Endometrial microvascular endothelial cells (primary cell): ENCODE results near the gene AXIN1. TPM values are rescaled to one million over a fixed set of nuclear protein-coding genes. Genes with fewer than 3 reads are reported as not detected.
"Not testable (repeated sequence)": the region's sequence is repeated elsewhere in the genome, so short reads cannot be mapped to it uniquely, and the experiment has no call there.

Source experiments
- in situ Hi-C: cut with HindIII; loops from 2 replicates; pipeline ENCODE4 v1.10.0; 2017; ENCODE audit warnings: low sequenced_read_pairs, low pct_unique_long_range_greater_than_20kb; ENCODE audit errors: inconsistent ontology term
- total RNA-seq: library from RNA; depleted of rRNA; stranded (reverse); fragments of >200 nt; gene quantifications from one replicate; pipeline ENCODE4 v1.2.3, GENCODE V29; 2015; ENCODE audit errors: inconsistent ontology term

AXIN1 gene
- total RNA-seq, 1 donor from 2014 or later: 16.4 TPM

DNA sequence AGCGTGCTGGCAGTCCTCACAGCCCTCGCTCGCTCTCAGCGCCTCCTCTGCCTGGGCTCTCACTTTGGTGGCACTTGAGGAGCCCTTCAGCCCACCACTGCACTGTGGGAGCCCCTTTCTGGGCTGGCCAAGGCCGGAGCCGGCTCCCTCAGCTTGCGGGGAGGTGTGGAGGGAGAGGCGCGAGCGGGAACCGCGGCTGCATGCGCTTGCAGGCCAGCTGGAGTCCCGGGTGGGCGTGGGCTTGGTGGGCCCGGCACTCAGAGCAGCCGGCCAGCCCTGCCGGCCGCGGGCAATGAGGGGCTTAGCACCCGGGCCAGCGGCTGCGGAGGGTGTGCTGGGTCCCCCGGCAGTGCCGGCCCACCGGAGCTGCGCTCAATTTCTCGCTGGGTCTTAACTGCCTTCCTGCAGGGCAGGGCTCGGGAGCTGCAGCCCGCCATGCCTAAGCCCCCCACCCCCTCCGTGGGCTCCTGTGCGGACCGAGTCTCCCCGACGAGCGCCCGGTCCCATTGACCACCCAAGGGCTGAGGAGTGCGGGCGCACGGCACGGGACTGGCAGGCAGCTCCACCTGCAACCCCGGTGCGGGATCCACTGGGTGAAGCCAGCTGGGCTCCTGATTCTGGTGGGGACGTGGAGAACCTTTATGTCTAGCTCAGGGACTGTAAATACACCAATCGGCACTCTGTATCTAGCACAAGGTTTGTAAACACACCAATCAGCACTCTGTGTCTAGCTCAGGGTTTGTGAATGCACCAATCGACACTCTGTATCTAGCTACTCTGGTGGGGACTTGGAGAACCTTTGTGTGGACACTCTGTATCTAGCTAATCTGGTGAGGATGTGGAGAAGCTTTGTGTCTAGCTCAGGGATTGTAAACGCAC is 11.2 kb downstream of the AXIN1 start:
- in situ Hi-C loops: not testable (repeated sequence)

DNA sequence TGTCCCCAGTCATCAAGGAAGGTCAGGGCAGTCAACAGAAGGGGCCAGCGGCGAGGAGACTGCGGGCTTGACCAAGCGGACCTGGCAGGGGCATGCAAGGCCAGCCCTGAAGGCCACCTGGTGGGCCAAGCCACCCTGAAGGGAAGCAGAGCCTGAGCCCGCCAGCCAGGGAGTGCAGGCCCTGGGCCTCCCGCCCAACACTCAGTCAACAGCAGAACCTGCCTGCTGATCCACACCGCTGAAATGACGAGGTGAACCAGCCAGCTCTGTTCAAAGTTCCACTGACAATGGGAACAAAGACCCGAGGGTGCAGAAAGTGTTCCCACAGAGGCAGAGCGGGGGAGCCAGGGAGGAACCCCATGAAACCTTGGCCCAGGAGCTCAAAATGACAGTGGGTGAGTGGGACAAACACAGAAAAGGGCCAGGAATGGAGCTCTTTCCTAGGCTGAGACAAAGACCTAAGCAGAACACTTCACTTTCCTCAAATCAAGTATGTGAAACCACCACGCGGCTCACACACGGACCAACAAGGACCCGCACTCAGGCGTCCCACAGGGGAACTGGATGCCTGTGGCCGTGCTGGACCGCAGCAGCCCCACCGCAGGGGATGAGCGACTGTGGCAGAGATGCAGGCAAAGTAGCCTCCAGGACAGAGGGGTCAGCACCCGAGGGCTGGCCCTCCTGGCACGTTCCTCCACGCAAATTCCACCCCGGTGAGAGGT is 12.0 kb downstream of the AXIN1 start:
- in situ Hi-C loops: no loop called here

DNA sequence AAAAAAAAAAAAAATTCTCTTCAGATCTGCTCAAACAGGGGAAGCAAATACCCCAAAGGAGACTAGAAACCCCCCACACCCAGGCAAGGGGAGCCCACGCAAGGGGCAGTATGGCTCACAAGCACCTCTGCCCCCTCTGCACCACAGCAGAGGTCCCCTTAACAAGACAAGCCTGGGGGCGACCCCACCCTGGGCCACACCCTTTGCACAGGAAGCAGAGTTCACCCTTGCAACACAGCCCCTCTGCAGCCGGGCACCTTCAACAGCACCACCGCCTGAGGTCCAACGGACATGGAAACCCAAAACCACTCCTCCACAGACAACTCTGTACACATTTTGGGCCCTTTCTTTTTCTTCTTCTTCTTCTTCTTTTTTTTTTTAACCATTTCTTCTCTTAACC is 12.8 kb downstream of the AXIN1 start:
- in situ Hi-C loops: no loop called here

DNA sequence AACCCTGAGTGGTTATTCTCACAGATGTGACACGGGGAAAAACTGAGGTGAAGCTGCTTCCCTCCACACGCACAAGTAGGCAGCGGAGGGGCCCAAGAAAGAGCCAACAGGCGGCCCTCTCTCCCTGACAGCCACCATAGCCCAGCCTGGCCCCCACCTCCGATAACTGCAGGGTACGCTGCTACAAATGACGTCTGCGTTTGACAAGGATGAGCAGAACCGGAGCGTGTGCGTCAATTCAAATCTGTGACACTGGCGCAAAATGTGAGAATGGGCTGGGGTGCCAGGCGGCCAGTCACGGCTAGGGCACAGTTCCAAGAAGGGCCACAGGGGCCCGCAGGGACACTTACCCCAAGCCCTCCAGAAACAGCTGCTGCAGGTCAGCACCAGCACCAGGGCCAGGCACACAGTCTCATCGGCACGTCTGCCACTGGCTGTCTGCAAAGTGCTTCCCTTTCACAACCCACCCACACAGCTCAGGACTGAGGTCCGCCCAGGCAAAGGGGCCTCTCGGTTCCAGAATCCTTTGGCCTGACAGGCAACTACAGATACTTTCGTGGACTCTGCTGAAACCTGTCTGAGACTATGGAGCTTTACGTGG is 14.4 kb downstream of the AXIN1 start:
- in situ Hi-C loops: no loop called here

DNA sequence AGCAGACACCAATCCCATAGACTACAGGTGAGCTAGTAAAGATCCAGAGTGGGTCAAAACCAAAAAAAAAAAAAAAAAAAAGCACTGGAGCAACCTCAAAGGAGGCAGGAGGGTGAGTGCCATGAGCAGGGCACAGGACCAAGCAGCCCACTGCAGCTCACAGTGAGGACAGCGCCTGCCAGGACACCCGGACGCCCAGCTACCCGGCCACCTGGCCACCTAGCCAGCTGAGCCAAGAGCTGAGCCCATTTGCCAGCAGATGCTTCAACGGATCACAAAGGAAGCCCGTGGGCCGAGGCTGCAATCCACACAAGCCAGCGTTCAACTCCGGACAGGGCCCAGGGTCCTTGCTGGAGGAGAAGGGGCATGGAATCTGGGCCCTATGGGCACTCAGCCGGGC is 15.1 kb downstream of the AXIN1 start:
- in situ Hi-C loops: no loop called here

DNA sequence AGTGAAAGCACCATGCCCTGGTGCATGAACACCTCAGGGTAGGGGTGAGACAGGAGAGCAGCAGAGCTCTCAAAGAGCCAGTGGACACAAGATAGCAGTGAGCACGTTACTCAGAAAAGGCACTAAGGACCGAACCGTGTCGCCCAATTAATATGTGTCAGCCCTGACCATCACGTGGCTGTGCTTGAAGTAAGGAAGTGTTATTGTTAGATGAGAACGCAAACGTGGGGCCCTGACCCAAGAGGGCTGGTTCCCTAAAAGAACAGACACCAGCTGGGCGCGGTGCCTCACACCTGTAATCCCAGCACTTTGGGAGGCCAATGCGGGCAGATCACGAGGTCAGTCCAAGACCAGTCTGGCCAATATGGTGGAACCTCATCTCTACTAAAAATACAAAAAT is 16.3 kb downstream of the AXIN1 start:
- in situ Hi-C loops: no loop called here

DNA sequence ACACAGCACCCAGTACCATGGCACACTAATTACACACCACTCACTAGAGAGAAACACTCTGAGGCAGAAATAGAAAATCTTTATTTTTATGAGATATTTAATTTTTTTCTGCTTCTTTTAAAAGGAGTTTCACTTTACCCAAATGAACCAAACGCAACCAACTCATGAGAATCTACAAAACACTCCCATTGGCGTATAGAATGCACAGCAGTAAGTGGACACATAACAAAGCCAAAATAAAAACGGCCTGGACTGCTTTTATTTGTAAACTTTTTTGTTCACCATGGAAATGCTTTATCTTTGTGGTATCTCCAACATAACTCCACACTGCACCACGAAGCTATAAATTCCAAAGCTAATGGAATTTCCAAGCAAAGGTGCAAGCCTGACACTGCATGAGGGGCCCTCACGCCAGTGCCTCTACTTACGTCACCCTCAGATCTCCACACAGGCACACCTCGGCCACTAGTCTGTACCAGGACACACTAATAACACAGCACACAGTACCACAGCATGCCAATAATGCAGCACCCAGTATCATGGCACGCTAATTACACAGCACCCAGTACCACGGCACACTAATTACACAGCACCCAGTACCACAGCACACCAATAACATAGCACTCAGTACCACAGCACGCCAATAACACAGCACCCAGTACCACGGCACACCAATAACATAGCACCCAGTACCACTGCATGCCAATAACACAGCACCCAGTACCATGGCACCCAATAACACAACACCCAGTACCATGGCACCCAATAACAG is 17.5 kb downstream of the AXIN1 start:
- in situ Hi-C loops: not testable (repeated sequence)

DNA sequence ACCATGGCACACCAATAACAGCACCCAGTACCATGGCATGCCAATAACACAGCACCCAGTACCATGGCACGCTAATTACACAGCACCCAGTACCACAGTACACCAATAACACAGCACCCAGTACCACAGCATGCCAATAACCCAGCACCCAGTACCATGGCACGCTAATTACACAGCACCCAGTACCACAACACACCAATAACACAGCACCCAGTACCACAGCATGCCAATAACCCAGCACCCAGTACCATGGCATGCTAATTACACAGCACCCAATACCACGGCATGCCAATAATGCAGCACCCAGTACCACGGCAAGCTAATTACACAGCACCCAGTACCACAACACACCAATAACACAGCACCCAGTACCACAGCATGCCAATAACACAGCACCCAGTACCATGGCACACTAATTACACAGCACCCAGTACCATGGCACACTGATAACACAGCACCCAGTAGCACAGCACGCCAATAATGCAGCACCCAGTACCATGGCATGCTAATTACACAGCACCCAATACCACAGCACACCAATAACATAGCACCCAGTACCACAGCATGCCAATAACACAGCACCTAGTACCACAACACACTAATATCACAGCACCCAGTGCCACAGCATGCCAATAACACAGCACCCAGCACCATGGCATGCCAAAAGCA is 18.2 kb downstream of the AXIN1 start:
- in situ Hi-C loops: not testable (repeated sequence)

DNA sequence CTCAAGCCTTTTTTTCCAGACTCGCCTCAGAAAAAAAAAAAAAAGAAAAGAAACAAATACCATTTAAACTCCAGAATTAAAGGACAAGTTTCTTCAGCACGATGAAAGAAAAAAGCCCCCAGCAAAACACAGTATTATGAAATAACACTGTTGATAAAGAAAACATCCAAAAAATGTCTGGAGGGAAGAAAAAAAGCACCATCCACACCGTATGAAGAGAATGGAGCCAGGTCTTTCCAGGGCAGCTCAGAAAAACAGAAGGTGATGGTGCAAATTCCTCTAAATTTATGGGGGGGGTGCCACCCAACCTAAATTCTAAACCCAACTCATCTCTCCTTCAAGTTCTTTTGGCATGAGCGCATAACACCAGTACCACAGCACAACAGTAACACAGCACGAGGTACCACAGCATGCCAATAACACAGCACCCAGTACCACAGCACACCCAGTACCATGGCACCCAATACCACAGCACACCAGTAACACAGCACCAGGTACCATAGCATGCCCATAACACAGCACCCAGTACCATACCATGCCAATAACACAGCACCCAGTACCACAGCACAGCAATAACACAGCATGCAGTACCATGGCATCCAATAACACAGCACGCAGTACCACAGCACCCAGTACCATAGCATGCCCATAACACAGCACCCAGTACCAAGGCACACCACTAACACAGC is 19.0 kb downstream of the AXIN1 start:
- in situ Hi-C loops: no loop called here

DNA sequence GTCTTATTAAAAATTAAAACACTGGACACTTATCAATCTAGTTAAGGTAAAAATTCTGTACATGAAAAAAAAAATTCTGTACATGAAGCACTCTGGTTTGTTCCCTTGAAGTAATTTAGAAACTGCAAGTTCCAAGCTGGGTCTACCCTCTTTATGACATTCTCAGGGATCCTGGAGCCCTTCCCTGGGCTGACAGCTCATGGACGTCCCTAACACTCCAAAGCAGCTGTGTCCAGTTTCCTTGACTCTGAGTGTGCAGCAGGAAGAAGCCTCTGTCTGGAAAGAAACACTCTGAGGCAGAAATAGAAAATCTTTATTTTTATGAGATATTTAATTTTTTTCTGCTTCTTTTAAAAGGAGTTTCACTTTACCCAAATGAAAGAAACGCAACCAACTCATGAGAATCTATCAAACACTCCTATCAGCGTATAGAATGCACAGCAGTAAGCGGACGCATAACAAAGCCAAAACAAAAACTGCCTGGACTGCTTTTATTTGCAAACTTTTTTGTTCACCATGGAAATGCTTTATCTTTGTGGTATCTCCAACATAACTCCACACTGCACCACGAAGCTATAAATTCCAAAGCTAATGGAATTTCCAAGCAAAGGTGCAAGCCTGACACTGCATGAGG is 21.2 kb downstream of the AXIN1 start:
- in situ Hi-C loops: not testable (repeated sequence)

DNA sequence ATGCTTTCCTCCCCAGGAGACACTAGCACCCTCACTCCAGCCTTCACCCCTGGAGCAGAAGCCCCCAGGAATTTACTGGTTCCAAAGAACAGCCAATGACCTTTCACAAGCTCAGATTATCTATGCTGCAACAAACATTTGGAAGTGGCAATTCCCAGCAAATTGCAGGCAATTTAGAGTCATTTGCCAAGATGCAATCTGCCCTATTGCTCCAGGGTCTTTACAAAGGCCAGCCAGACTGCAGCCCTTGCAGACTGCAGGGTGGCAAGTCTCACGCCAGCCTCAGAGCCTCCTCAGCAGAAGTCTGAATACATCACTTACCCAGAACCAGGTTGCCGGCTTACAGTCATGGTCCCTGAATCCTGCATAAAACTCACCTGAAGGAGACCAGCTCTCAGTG is 21.8 kb downstream of the AXIN1 start:
- in situ Hi-C loops: no loop called here

DNA sequence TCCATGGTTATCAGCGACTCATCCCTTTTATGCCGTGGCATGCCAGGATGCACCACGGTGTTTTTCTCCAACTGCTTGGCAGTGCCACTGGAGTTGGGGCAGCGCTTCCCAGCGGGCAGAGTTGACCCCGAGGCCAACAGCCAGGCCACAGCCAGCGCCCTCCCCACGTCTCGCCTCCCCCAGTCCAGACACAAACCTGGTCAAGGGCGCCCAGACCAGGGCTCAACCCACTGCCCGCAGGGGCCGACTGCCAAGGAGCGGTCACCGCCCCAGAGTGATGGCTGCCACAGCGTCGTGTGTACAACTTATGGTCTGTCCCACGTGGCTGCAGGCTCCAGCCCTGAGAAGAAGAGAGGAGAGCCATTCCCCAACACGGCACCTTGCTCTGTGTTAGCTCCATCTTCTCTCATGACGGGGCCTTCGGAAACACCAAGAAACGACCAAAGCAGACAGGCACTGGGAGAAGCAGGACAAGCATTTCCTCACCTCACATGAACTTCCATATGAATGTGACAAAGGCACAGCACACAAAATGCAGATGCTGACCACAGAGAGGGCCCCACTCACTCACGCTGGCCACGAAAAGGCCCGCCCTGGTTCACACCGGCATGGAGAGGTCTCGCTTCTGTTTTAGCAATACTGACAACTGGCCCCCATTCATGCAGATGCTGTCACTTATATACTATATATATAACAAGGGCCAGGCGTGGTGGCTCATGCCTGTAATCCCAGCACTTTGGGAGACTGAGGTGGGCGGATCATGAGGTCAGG is 27.0 kb downstream of the AXIN1 start:
- in situ Hi-C loops: no loop called here

DNA sequence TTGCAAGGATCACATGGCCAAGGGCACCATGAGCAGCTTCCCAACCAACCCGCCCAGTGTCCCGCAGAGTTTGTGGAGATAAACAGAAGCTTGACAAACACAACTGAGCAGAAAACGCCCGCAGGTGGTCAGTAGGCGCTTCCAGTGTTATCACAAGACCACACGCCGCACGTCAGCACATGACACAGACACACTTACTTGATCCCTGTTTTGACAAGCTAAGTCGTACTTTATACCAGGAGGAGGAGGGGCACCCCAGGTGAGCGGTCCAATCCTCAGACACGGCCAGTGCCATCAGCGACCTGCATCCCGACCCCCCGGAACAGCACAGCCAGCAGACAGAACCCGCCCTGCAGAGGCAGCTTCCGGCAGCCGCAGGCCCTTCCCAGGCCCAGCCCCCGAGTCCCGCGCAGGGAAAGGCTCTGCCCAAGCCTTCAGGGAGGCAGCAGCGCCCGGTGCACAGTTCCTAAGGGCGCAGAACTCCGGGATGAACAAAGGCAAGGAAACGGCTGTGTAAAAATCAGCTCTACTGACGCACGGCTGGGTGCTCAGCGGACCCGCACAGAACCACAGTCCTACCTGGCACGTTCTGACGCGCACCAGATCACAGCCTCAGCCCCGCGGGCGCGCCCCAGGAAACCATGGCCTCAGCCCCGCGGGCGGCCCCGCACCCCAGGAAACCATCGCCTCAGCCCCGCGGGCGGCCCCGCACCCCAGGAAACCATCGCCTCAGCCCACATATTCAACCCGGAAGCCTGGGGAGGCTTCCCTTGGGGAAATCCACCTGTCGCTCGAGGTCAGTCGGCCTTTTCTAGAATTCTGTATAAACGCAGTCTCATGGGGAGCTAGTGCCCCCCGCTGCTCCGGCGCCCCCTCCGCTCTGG is 27.8 kb downstream of the AXIN1 start:
- in situ Hi-C loops: no loop called here

DNA sequence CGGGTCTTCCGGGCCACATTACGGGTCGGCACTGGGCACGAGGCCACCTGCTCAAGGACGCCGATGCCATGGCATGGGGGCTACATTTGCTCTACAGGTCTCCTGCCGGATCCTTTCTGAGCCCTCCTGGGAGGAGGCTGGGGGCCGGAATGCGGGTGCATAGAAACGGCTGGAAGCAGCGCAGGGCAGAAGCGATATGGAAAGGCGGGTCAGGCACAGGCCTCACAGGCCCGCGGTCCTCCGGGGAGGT is 28.4 kb downstream of the AXIN1 start:
- in situ Hi-C loops: no loop called here

DNA sequence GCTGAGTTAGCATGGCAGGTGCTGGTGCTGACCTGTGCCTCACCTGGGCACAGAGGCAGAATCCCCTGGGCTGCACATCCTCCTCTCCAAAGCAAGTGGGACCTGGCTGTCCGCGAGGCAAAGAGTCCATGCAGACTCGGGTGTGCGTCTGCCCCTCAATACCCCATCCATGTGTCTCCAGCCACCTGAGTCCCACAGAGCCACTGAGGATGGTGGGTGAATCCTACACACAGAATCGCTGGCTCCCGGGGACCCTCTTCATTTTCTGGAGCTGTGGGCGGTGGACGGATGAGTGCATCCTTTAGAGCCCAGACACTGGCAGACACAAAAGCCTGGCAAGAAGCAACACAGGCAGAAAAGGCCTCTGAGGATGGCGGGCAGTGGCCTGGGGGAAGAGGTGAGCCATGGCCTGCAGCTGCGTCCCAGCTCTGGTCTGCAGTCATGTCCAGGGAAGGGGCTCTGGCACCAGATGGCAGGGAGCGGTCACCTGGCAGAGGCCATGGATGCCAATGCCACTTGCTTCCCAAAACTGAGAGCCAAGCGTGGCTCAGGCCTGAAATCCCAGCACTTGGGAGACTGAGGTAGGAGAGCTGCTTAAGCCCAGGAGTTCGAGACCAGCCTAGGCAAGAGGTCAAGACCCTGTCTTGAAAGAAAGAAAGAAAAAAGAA is 29.9 kb downstream of the AXIN1 start:
- in situ Hi-C loops: no loop called here

DNA sequence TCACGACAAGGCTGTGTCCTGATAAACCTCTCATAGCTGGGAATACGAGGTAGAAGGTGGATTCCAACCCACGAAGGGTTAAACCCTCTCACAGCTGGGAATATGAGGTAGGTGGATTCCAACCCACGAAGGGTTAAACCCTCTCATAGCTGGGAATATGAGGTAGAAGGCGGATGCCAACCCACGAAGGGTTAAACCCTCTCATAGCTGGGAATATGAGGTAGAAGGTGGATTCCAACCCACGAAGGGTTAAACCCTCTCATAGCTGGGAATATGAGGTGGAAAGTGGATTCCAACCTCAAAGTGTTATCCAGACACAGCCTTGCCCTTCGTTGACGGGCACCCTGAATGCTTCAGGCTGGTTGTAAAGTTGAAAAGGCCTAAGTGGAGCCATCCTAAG is 31.0 kb downstream of the AXIN1 start:
- in situ Hi-C loops: no loop called here
